CD4-positive, alpha-beta memory T cell (primary cell): ENCODE measurements around the gene CD200R1L. TPM values are rescaled to one million over a fixed set of nuclear protein-coding genes. Genes with fewer than 3 reads are reported as not detected.
A peak's percentile ranks its signal among the peaks of the same experiment; 100 is the strongest.

Experiments
- CTCF ChIA-PET: fragments of 350-600 bp; sonication (Branson Sonifier 250); formaldehyde crosslinking; loops from one replicate; lab custom pipeline; 2021; ENCODE audit warnings: inconsistent platforms; ENCODE audit not compliant: partially characterized antibody; lab: Charles Lee
- POLR2A ChIA-PET: fragments of 350-600 bp; sonication (Branson Sonifier 250); formaldehyde crosslinking; loops from one replicate; lab custom pipeline; 2021; ENCODE audit not compliant: partially characterized antibody; lab: Charles Lee
- DNase-seq, 5 donors: peaks; one replicate each; pipeline versions ENCODE4 v3.0.0 to v3.0.0-alpha.2; 2020 to 2022; ENCODE audit warnings: mixed read lengths in 1 of 5
- H3K27ac ChIP-seq: one replicate; pipeline ENCODE4 v1.7.0; 2013; ENCODE audit warnings: low read depth, low read length
- H3K27me3 ChIP-seq: 2 replicates; pipeline ENCODE4 v1.7.0; 2013; ENCODE audit warnings: mild to moderate bottlenecking, low read length, moderate library complexity; ENCODE audit not compliant: insufficient read depth
- H3K36me3 ChIP-seq: 2 replicates; pipeline ENCODE4 v1.7.0; 2013; ENCODE audit warnings: mild to moderate bottlenecking, low read length, moderate library complexity; ENCODE audit not compliant: insufficient read depth
- H3K4me1 ChIP-seq: 2 replicates; pipeline ENCODE4 v1.7.0; 2013; ENCODE audit warnings: mild to moderate bottlenecking, low read length, moderate library complexity; ENCODE audit not compliant: insufficient read depth
- H3K4me3 ChIP-seq, 2 donors: one replicate each; pipeline ENCODE4 v1.7.0; 2013; ENCODE audit warnings: low read length in 2 of 2, mild to moderate bottlenecking in 1 of 2
- H3K9me3 ChIP-seq, 2 donors: one replicate each; pipeline ENCODE4 v1.7.0; 2013; ENCODE audit warnings: low read length in 2 of 2, control low read depth in 1 of 2; ENCODE audit not compliant: control insufficient read depth in 1 of 2
- H3K27ac Mint-ChIP-seq, 7 donors: one replicate each; pipeline ENCODE4 v1.8.0; 2020 to 2021; ENCODE audit warnings: mixed read lengths in 7 of 7, mild to moderate bottlenecking in 6 of 7, inconsistent platforms in 3 of 7, moderate library complexity in 3 of 7
- H3K27me3 Mint-ChIP-seq, 2 donors: one replicate each; pipeline ENCODE4 v1.8.0; 2020 to 2021; ENCODE audit warnings: mixed read lengths in 2 of 2
- H3K36me3 Mint-ChIP-seq, 2 donors: one replicate each; pipeline ENCODE4 v1.8.0; 2020 to 2021; ENCODE audit warnings: mixed read lengths in 2 of 2, inconsistent platforms in 1 of 2, mild to moderate bottlenecking in 1 of 2
- H3K4me1 Mint-ChIP-seq, 4 donors: one replicate each; pipeline ENCODE4 v1.8.0; 2020 to 2021; ENCODE audit warnings: mixed read lengths in 4 of 4, mild to moderate bottlenecking in 1 of 4
- H3K4me3 Mint-ChIP-seq, 8 donors: one replicate each; pipeline ENCODE4 v1.8.0; 2020 to 2021; ENCODE audit warnings: mixed read lengths in 8 of 8, mild to moderate bottlenecking in 7 of 8, moderate library complexity in 6 of 8, inconsistent platforms in 3 of 8
- H3K9me3 Mint-ChIP-seq, 8 donors: one replicate each; pipeline ENCODE4 v1.8.0; 2020 to 2021; ENCODE audit warnings: mixed read lengths in 8 of 8, mild to moderate bottlenecking in 5 of 8, inconsistent platforms in 3 of 8, moderate library complexity in 1 of 8
- intact Hi-C: fragments of 100-400 bp; cut with micrococcal nuclease; formaldehyde crosslinking; loops from one replicate; pipeline ENCODE4 v1.15.1; 2023
- polyA plus RNA-seq, 2 donors: library from polyadenylated mRNA; unstranded; fragments of 300-500 nt; fragmentation: Illumina TruSeq; gene quantifications; one replicate each; pipeline ENCODE4 v1.2.3, GENCODE V29; 2021
- total RNA-seq, 2 experiments: library from RNA; stranded (reverse); gene quantifications; one replicate each; pipeline ENCODE4 v1.2.3, GENCODE V29; 2021

Gene CD200R1L
- total and polyA plus RNA-seq, 4 experiments from 2014 or later = not detected

- Histone ChIP-seq H3K36me3 (no peaks in the 10 kb centered on the region), H3K27me3 (no peaks in the 10 kb centered on the region), H3K4me1 (peaks cover 41% of the 10 kb centered on the region), H3K27ac (no peak overlapping the region), H3K9me3 (no peaks in the 10 kb centered on the region), H3K4me3 (no peak overlapping the region)
- ChIA-PET POLR2A (interaction anchor here (0.8 to 2.5 kb wide), 9 partner anchors 13 to 212 kb away, joined by 3 to 13 read pairs (median 6); partner anchors contain the start of gene CD200R1L), CTCF (interaction anchor here (0.7 to 3.1 kb wide), 10 partner anchors 9 to 226 kb away, joined by 3 to 25 read pairs (median 4); no protein-coding TSS in a partner anchor)
- peak; percentile 22 to 51 (median 45) for DNase-seq
- Mint-ChIP-seq H3K27me3 (no peaks in the 10 kb centered on the region), H3K9me3 (no peaks in the 10 kb centered on the region), H3K36me3 (no peaks in the 10 kb centered on the region), H3K4me1 (peaks cover 29 to 80% (median 54%) of the 10 kb centered on the region in 4 donors), H3K27ac (peak overlapping the region in 6 of 7 donors; percentile 38 to 84 (median 54)), H3K4me3 (peak overlapping the region in 4 of 8 donors; percentile 11 to 42 (median 30))
- intact Hi-C loops = no loop called here
Measured at GRCh38 chr3:112807685-112808084, 39.0 kb downstream of the CD200R1L start.

DNA sequence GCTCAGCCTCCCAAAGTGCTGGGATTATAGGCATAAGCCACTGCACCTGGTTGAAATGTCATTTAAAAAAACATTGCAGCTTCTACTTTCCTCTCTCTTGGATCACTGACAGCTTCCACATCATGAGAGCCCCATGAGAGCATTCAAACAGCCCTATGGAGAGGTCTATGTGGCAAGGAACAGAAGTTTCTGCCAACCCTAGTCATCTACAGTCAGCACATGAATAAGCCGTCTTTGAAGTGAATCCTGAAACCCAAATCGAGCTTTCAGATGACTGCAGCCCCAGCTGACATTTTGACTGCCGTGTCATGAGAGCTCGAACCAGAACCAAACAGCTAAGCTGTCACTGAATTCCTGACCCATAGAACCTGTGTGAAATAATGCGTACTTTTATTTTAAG lies 39.8 kb downstream of the CD200R1L start:
- Mint-ChIP-seq H3K27ac (peak overlapping the region in 3 of 7 donors; percentile 4 to 77 (median 65)), H3K9me3 (no peaks in the 10 kb centered on the region), H3K4me3 (no peak overlapping the region), H3K4me1 (peaks cover 32 to 80% (median 53%) of the 10 kb centered on the region in 4 donors), H3K36me3 (no peaks in the 10 kb centered on the region), H3K27me3 (no peaks in the 10 kb centered on the region)
- Histone ChIP-seq H3K36me3 (no peaks in the 10 kb centered on the region), H3K27ac (no peak overlapping the region), H3K4me1 (peaks cover 41% of the 10 kb centered on the region), H3K4me3 (no peak overlapping the region), H3K9me3 (no peaks in the 10 kb centered on the region), H3K27me3 (no peaks in the 10 kb centered on the region)
- CTCF ChIA-PET = interaction anchor here (0.6 to 3.1 kb wide), 6 partner anchors 10 to 164 kb away, joined by 3 to 25 read pairs (median 4); no protein-coding TSS in a partner anchor
- intact Hi-C loops = no loop called here
- DNase-seq = no peak
- POLR2A ChIA-PET = interaction anchor here (1.0 to 2.5 kb wide), 6 partner anchors 12 to 72 kb away, joined by 3 to 13 read pairs (median 8); no protein-coding TSS in a partner anchor

DNA sequence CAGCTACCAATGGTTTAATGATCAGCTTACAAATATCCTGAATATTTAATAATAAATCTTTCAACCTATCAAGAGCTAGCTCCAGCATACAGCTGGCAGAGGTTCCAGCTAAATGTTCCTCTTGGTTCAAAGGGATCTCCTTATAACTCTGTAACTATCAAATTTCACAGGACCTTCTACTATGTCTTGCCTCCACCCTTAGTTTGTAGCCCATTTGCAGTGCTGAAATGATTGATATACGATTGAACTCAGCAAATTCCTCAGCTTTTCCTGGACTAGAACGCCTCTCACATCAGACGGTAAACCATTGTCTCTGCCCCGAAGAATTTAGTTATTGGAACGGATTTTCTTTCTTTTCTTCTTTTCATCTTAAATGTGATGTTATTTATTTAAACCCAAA lies 41.5 kb downstream of the CD200R1L start:
- Mint-ChIP-seq H3K27ac (no peak overlapping the region), H3K36me3 (no peaks in the 10 kb centered on the region), H3K27me3 (no peaks in the 10 kb centered on the region), H3K9me3 (no peaks in the 10 kb centered on the region), H3K4me1 (peaks cover 30 to 77% (median 49%) of the 10 kb centered on the region in 4 donors), H3K4me3 (no peak overlapping the region)
- POLR2A ChIA-PET = no interaction called here
- DNase-seq = no peak
- CTCF ChIA-PET = interaction anchor here (0.7 to 2.0 kb wide), 3 partner anchors 9 to 70 kb away, joined by 3 to 6 read pairs (median 3); no protein-coding TSS in a partner anchor
- Histone ChIP-seq H3K27me3 (no peaks in the 10 kb centered on the region), H3K36me3 (no peaks in the 10 kb centered on the region), H3K27ac (no peak overlapping the region), H3K4me3 (no peak overlapping the region), H3K9me3 (no peaks in the 10 kb centered on the region), H3K4me1 (peaks cover 46% of the 10 kb centered on the region)
- intact Hi-C loops = no loop called here

GRCh38 chr3:112804021-112804420 lies 42.6 kb downstream of the CD200R1L start:
- POLR2A ChIA-PET = no interaction called here
- Mint-ChIP-seq H3K27ac (peak overlapping the region in 1 of 7 donors; percentile 5), H3K27me3 (no peaks in the 10 kb centered on the region), H3K4me1 (peaks cover 30 to 78% (median 47%) of the 10 kb centered on the region in 4 donors), H3K36me3 (no peaks in the 10 kb centered on the region), H3K4me3 (peak overlapping the region in 3 of 8 donors; percentile 4 to 11 (median 9)), H3K9me3 (no peaks in the 10 kb centered on the region)
- no peak overlapping the region for H3K4me3 ChIP-seq
- H3K27me3 ChIP-seq = no peaks in the 10 kb centered on the region
- intact Hi-C loops = no loop called here
- no peaks in the 10 kb centered on the region for H3K36me3 ChIP-seq
- CTCF ChIA-PET = interaction anchor here (1.5 to 1.9 kb wide), 2 partner anchors 10 to 68 kb away, joined by 5 to 6 read pairs; no protein-coding TSS in a partner anchor
- H3K4me1 ChIP-seq = peaks cover 46% of the 10 kb centered on the region
- H3K27ac ChIP-seq = no peak overlapping the region
- DNase-seq = no peak
- H3K9me3 ChIP-seq = no peaks in the 10 kb centered on the region

DNA sequence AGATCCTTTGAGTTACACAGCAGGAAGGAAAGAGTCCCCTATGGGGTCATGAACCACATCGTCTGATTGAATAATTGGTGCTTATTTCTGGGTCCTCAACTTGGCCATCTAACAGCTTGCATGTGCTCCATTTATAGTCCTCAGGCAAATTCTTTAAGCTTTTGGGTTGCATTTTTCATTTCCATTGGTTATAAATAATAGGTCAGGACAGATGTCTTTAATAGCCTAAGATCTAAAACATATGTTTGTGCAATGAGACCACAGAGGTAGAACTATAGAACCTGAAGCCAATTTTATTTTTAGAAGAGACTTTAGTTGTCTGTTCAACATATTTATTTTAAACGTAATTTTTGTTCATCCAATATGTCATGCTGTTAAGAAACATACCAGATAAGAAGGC lies 43.2 kb downstream of the CD200R1L start:
- H3K4me1 Mint-ChIP-seq = peaks cover 28 to 72% (median 43%) of the 10 kb centered on the region in 4 donors
- H3K27me3 Mint-ChIP-seq = no peaks in the 10 kb centered on the region
- H3K9me3 ChIP-seq = no peaks in the 10 kb centered on the region
- DNase-seq = no peak
- ChIA-PET CTCF (interaction anchor here (1.5 to 1.9 kb wide), 2 partner anchors 11 to 67 kb away, joined by 5 to 6 read pairs; no protein-coding TSS in a partner anchor), POLR2A (interaction anchor here (0.9 to 2.0 kb wide), 2 partner anchors 9 to 63 kb away, joined by 5 to 6 read pairs; no protein-coding TSS in a partner anchor)
- no peak overlapping the region for H3K4me3 ChIP-seq
- H3K27ac Mint-ChIP-seq = peak overlapping the region in 5 of 7 donors; percentile 3 to 70 (median 33)
- peaks cover 41% of the 10 kb centered on the region for H3K4me1 ChIP-seq
- H3K4me3 Mint-ChIP-seq = peak overlapping the region in 3 of 8 donors; percentile 27 to 61 (median 55)
- no peak overlapping the region for H3K27ac ChIP-seq
- intact Hi-C loops = no loop called here
- no peaks in the 10 kb centered on the region for H3K9me3 Mint-ChIP-seq
- H3K36me3 ChIP-seq = no peaks in the 10 kb centered on the region
- H3K27me3 ChIP-seq = no peaks in the 10 kb centered on the region
- no peaks in the 10 kb centered on the region for H3K36me3 Mint-ChIP-seq

- no peak for DNase-seq
- Mint-ChIP-seq H3K27ac (peak overlapping the region in 5 of 7 donors; percentile 16 to 79 (median 23)), H3K27me3 (no peaks in the 10 kb centered on the region), H3K4me3 (peak overlapping the region in 6 of 8 donors; percentile 4 to 61 (median 39)), H3K9me3 (no peaks in the 10 kb centered on the region), H3K4me1 (peaks cover 23 to 61% (median 33%) of the 10 kb centered on the region in 4 donors), H3K36me3 (no peaks in the 10 kb centered on the region)
- no peaks in the 10 kb centered on the region for H3K27me3 ChIP-seq
- no peaks in the 10 kb centered on the region for H3K36me3 ChIP-seq
- H3K4me1 ChIP-seq = peaks cover 30% of the 10 kb centered on the region
- CTCF ChIA-PET = interaction anchor here (1.4 to 1.9 kb wide), 3 partner anchors 12 to 68 kb away, joined by 4 to 6 read pairs (median 5); no protein-coding TSS in a partner anchor
- intact Hi-C loops = loop anchor here (1.0 kb wide), 1 partner anchor 8 kb away; no protein-coding TSS in a partner anchor
- H3K27ac ChIP-seq = no peak overlapping the region
- H3K9me3 ChIP-seq = no peaks in the 10 kb centered on the region
- POLR2A ChIA-PET = interaction anchor here (0.9 to 2.0 kb wide), 2 partner anchors 62 to 64 kb away, joined by 3 to 6 read pairs; no protein-coding TSS in a partner anchor
- H3K4me3 ChIP-seq = peak overlapping the region in 1 of 2 donors; percentile 1
Measured at GRCh38 chr3:112802338-112802737, 44.3 kb downstream of the CD200R1L start.

- Mint-ChIP-seq H3K27ac (no peak overlapping the region), H3K4me1 (peaks cover 27 to 61% (median 37%) of the 10 kb centered on the region in 4 donors), H3K36me3 (no peaks in the 10 kb centered on the region), H3K27me3 (no peaks in the 10 kb centered on the region), H3K4me3 (no peak overlapping the region), H3K9me3 (no peaks in the 10 kb centered on the region)
- no peaks in the 10 kb centered on the region for H3K9me3 ChIP-seq
- CTCF ChIA-PET = interaction anchor here (1.1 to 1.7 kb wide), 2 partner anchors 65 to 157 kb away, joined by 3 to 5 read pairs; no protein-coding TSS in a partner anchor
- DNase-seq = no peak
- no peak overlapping the region for H3K27ac ChIP-seq
- H3K4me3 ChIP-seq = no peak overlapping the region
- POLR2A ChIA-PET = interaction anchor here (0.8 to 0.9 kb wide), 2 partner anchors 26 to 176 kb away, joined by 3 read pairs; no protein-coding TSS in a partner anchor
- H3K4me1 ChIP-seq = peaks cover 34% of the 10 kb centered on the region
- H3K36me3 ChIP-seq = no peaks in the 10 kb centered on the region
- intact Hi-C loops = no loop called here
- no peaks in the 10 kb centered on the region for H3K27me3 ChIP-seq
Measured at GRCh38 chr3:112799946-112800345, 46.7 kb downstream of the CD200R1L start.
